ENCODE data around the gene OXSM.

DNA sequence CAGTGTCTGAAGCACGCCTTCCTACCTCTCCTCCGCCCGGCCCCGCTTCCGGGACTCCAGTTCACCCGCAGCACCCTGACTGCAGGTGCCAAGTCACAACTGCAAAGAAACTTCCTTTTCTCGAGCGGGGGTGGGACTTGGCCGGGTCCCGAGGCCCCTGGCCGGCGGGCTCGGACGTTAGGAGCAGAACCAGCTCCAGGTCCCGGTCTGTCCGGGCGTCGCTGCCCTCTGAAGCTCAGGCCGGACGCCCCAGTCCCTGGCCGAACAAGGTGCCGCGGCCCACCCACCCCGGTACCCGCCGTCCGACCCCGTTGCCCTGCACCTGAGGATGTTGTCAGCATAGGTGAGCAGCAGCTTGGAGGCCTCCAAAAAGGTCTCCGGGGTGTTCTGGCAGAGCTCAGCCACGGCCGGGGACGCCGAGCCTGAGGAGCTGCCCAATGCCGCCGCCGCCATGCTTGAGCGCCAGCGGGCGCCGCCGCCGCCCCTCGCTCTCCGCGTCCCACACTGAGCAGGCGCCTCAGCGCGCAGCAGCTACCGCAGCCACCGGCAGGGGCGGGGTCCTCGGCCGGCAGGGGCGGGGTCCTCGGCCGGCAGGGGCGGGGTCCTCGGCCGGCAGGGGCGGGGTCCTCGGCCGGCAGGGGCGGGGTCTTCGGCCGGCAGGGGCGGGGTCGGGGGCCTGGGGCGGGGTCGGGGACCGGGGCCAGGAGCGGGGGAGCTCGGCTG is 6.8 kb upstream of the OXSM start, which contains the start of gene NGLY1:
- TF ChIP-seq, protein P1, sequence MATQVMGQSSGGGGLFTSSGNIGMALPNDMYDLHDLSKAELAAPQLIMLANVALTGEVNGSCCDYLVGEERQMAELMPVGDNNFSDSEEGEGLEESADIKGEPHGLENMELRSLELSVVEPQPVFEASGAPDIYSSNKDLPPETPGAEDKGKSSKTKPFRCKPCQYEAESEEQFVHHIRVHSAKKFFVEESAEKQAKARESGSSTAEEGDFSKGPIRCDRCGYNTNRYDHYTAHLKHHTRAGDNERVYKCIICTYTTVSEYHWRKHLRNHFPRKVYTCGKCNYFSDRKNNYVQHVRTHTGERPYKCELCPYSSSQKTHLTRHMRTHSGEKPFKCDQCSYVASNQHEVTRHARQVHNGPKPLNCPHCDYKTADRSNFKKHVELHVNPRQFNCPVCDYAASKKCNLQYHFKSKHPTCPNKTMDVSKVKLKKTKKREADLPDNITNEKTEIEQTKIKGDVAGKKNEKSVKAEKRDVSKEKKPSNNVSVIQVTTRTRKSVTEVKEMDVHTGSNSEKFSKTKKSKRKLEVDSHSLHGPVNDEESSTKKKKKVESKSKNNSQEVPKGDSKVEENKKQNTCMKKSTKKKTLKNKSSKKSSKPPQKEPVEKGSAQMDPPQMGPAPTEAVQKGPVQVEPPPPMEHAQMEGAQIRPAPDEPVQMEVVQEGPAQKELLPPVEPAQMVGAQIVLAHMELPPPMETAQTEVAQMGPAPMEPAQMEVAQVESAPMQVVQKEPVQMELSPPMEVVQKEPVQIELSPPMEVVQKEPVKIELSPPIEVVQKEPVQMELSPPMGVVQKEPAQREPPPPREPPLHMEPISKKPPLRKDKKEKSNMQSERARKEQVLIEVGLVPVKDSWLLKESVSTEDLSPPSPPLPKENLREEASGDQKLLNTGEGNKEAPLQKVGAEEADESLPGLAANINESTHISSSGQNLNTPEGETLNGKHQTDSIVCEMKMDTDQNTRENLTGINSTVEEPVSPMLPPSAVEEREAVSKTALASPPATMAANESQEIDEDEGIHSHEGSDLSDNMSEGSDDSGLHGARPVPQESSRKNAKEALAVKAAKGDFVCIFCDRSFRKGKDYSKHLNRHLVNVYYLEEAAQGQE (IDR thresholded peaks at IDR 0.05; ENCODE audit: low read depth), result no peak
- peak; percentile 97 for TF ChIP-seq POLR2AphosphoS5 (IDR thresholded peaks at IDR 0.05; ENCODE audit: low read depth, low read length)
- TF ChIP-seq, protein P2, sequence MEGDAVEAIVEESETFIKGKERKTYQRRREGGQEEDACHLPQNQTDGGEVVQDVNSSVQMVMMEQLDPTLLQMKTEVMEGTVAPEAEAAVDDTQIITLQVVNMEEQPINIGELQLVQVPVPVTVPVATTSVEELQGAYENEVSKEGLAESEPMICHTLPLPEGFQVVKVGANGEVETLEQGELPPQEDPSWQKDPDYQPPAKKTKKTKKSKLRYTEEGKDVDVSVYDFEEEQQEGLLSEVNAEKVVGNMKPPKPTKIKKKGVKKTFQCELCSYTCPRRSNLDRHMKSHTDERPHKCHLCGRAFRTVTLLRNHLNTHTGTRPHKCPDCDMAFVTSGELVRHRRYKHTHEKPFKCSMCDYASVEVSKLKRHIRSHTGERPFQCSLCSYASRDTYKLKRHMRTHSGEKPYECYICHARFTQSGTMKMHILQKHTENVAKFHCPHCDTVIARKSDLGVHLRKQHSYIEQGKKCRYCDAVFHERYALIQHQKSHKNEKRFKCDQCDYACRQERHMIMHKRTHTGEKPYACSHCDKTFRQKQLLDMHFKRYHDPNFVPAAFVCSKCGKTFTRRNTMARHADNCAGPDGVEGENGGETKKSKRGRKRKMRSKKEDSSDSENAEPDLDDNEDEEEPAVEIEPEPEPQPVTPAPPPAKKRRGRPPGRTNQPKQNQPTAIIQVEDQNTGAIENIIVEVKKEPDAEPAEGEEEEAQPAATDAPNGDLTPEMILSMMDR (IDR thresholded peaks at IDR 0.05 in 2 of 3, conservative IDR thresholded peaks at IDR 0.05 in 1 of 3; ENCODE audit: borderline replicate concordance in 1 of 3, insufficient read depth in 1 of 3, low read depth in 2 of 3, low read length in 2 of 3), result no peak
- peak; percentile 9 for TF ChIP-seq TCF7L2 (IDR thresholded peaks at IDR 0.05; ENCODE audit: borderline replicate concordance, extremely low read depth, insufficient read depth, insufficient read length)
- TF ChIP-seq, protein P3, sequence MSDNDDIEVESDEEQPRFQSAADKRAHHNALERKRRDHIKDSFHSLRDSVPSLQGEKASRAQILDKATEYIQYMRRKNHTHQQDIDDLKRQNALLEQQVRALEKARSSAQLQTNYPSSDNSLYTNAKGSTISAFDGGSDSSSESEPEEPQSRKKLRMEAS (IDR thresholded peaks at IDR 0.05), result peak; percentile 60
- TF ChIP-seq CEBPB (IDR thresholded peaks at IDR 0.05; ENCODE audit: low read depth), result no peak
